ENCODE measurements around the gene THSD4.

GRCh38 chr15:71097890-71098289 is 17.4 kb upstream of the THSD4 start:
- TF ChIP-seq CTCF (conservative IDR thresholded peaks at IDR 0.05; ENCODE audit: low read depth, low read length): no peak
- TF ChIP-seq EZH2 (IDR thresholded peaks at IDR 0.05; ENCODE audit: low read length, unreplicated experiment): no peak
